Measurements from ENCODE around the gene PNPLA2. TPM values are rescaled to one million over a fixed set of nuclear protein-coding genes. Genes with fewer than 3 reads are reported as not detected.

Gene PNPLA2
- 25.8 and 26.7 TPM in 2 replicates for total RNA-seq

GRCh38 chr11:818396-819128 lies at the start of gene PNPLA2:
TSS of gene PNPLA2 (plus strand) at chr11:818914. CDS start at chr11:819719, 805 bp downstream.

GRCh38 chr11:777288-778255 lies 41.1 kb upstream of the PNPLA2 start, which contains the start of gene GATD1:
TSS of gene GATD1 (minus strand) at chr11:777487. CDS start at chr11:777462, 25 bp downstream.

DNA sequence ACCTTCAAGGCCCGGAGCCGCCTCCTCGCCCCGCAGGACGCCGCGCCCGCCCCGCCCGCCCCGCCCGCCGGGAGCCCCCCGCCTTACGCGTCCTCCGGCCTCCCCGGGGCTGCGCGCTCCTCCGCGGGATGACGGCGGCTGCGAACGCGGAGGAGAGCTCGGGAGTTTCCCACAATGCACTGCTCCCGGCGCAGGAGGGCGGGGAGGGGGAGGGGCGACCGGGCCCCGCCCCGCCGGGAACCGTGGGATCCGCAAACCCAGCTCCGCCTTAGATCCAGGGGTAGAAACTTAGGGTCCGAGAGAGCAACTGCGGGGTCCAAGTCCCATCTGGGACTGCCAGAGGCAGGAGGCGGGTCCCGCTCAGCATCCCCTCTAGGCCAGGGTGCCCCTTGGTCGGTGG lies 28.8 kb upstream of the PNPLA2 start, which contains the start of gene CEND1:
Gene CEND1, minus strand, starts transcription at position 148 of the 400 bp plus-strand sequence. CDS start 1,514 bp downstream, outside the sequence.

DNA sequence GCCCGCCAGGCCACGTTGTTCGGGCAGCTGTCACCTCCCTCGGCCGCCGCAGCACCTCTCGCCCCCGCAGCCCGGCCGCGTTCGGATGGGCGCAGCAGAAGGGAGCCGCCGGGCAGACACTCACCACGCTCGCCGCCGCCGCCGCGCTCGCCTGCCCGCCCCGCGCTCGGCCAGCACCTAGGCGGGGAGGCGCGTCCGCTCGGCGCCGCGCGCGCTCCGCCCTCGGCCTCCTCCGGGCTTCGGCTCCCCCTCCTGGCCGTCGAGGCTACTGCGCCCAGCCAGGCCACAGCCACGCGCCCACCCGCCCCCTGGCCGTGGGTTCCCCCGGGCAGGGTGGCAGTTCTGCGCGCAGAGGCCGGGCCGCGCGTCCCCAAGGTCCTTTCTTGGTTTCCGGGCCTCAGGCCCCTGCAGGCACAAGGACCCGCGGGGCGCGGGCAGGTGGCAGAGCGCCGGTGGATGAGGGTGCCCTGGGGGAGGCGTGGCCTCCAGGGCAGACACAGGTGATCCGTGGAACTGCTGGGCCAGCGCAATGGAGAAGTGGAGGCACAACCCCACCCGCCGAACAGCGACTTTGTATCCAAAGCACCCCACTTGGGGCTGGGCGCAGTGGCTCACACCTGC lies 20.5 kb upstream of the PNPLA2 start, which contains the start of gene SLC25A22:
Gene SLC25A22, minus strand, starts transcription at position 189 of the 621 bp plus-strand sequence. CDS start 3,275 bp downstream, outside the sequence.

GRCh38 chr11:809287-810039 lies 9.3 kb upstream of the PNPLA2 start, which contains the start of gene RPLP2:
TSS of gene RPLP2 (plus strand) at chr11:809967. CDS start at chr11:810235, 268 bp downstream.

DNA sequence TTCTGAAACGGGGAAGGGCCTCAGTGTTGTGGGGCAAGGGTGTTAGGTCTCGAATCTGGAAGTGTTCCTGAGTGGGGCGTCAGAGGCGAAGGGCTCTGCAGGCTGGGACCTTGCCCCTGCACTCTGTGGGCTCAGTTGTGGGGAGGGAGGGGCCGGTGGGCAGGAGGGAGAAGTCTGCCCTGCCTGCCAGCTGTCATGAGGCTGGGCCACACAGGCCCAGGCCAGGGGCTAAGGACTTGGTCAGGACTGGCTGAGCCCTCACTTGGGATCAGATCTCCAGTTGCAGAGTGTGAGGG lies 9.1 kb downstream of the PNPLA2 start, which contains the start of gene CRACR2B:
Gene CRACR2B, plus strand, starts transcription at position 23 of the 296 bp plus-strand sequence. CDS start 689 bp downstream, outside the sequence.

DNA sequence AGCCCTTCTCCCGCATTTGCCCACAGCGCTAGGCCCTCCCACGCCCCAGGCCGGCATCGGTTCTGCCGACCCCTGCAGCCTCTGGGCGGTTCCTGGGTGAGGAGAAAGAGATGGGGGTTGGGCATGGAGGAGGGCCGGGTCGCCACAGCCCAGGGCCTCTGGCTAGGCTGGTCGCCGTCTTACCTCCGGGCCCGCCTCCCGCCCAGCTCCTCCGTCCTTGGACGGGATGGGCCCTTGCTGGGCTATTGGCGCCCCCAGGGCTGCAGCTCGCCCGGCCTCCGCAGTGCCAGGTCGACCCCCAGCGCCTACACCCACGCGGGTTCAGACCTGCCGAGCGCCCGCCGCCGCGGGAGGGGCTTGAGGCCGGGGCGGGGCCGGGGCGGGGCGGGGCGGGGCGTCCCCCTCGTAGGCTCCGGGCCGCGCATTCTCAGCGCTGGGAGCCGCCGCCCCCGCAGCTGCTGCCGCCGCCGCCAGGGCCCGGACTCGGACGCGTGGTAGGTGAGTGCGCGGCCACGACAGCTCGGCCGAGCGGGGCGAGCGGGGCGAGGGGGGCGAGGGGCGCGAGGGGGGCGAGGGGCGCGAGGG lies 13.9 kb downstream of the PNPLA2 start, which contains the start of gene CD151:
Gene CD151, plus strand, starts transcription at position 424 of the 585 bp plus-strand sequence. CDS start 3,118 bp downstream, outside the sequence.

DNA sequence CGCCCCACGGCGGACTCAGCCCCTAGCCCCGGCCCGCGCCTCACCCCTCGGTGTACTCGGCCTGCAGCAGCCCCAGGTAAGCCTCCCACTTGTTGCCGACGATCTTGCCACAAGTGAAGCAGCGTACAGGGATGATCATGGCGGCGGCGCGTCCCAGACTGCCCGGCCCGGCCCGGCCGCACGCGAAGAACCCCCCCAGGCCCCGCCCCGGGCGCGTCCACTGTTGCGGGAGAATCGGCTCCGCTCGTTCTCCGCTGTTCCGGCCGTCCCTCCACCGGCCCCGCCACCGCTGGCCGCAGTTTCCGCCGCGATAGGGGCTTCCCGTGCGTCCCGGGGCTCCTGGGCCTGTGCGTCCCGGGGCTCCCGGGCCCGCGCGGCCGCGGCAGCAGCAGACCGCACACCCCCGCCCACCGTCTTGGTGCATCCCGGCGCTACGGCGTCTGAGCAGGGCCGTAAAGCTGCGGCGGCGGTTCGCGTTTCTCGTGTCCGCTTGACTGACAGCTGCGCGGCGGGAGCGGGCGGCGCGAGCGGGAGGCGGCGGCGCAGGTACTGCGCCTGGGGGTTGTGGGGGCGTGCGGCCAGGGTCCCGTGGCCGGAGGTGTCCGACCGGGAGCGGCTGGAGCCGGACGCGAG lies 23.8 kb downstream of the PNPLA2 start, which contains the start of the genes POLR2L and TSPAN4:
Gene POLR2L, minus strand, starts transcription at position 160 of the 633 bp plus-strand sequence. Its CDS starts 21 bp downstream, at position 139.
Gene TSPAN4, plus strand, starts transcription at position 483 of the 633 bp plus-strand sequence. CDS start 7,453 bp downstream, outside the sequence.

Small RNA genes lying within 50 kb of the gene (small RNA-seq; reads per million reads assigned to genes)
- not detected for gene SNORA52

Other genes starting within 250 kb of the PNPLA2 start
- 32.5 and 38.1 TPM in 2 replicates for gene PHRF1, start 242.4 kb upstream of the PNPLA2 start, total RNA-seq
- 5.1 and 8.0 TPM in 2 replicates for gene IRF7, start 203.0 kb upstream of the PNPLA2 start, total RNA-seq
- gene CDHR5, start 194.0 kb upstream of the PNPLA2 start, total RNA-seq: not detected in 2 replicates
- gene SCT, start 191.7 kb upstream of the PNPLA2 start, total RNA-seq: not detected in 2 replicates
- not detected in 2 replicates for gene DRD4, start 181.6 kb upstream of the PNPLA2 start, total RNA-seq
- 16.4 and 21.6 TPM in 2 replicates for gene DEAF1, start 123.7 kb upstream of the PNPLA2 start, total RNA-seq
- 8.2 and 18.8 TPM in 2 replicates for gene TMEM80, start 123.1 kb upstream of the PNPLA2 start, total RNA-seq
- gene EPS8L2, start 112.7 kb upstream of the PNPLA2 start, total RNA-seq: 258 and 411 TPM in 2 replicates
- gene TALDO1, start 71.5 kb upstream of the PNPLA2 start, total RNA-seq: 111 and 190 TPM in 2 replicates
- 33.0 and 35.1 TPM in 2 replicates for gene GATD1, start 41.4 kb upstream of the PNPLA2 start, total RNA-seq
- gene CEND1, start 28.8 kb upstream of the PNPLA2 start, total RNA-seq: not detected in 2 replicates
- gene SLC25A22, start 20.6 kb upstream of the PNPLA2 start, total RNA-seq: 11.4 and 15.2 TPM in 2 replicates
- gene PIDD1, start 13.7 kb upstream of the PNPLA2 start, total RNA-seq: 11.8 and 12.8 TPM in 2 replicates
- 151 and 607 TPM in 2 replicates for gene RPLP2, start 8.9 kb upstream of the PNPLA2 start, total RNA-seq
- 1.2 and 1.6 TPM in 2 replicates for gene CRACR2B, start 9.0 kb downstream of the PNPLA2 start, total RNA-seq
- 185 and 598 TPM in 2 replicates for gene CD151, start 14.0 kb downstream of the PNPLA2 start, total RNA-seq
- gene POLR2L, start 23.6 kb downstream of the PNPLA2 start, total RNA-seq: 60.5 and 91.2 TPM in 2 replicates
- gene TSPAN4, start 23.9 kb downstream of the PNPLA2 start, total RNA-seq: 30.2 and 88.0 TPM in 2 replicates
- 43.6 and 52.9 TPM in 2 replicates for gene CHID1, start 91.9 kb downstream of the PNPLA2 start, total RNA-seq
- gene AP2A2, start 107.0 kb downstream of the PNPLA2 start, total RNA-seq: 73.9 and 81.3 TPM in 2 replicates
- gene MUC6, start 217.8 kb downstream of the PNPLA2 start, total RNA-seq: not detected in 2 replicates

All from placental epithelial cell (primary cell).